MCF 10A (cell line): ENCODE data around the gene GRIFIN. TPM values are rescaled to one million over a fixed set of nuclear protein-coding genes. Genes with fewer than 3 reads are reported as not detected.

Experiments used
- BruUV-seq: library from RNA; stranded (reverse); fragments of 400-500 nt; replicated peaks from 2 replicates; lab custom pipeline; 2021; lab: Mats Ljungman, UMichigan
- CTCF ChIA-PET: fragments of 300-600 bp; sonication (Branson Sonifier 250); formaldehyde crosslinking; extraction: SDS; loops from one replicate; lab custom pipeline; 2021; ENCODE audit warnings: antibody characterized with exemption, inconsistent platforms; lab: Yijun Ruan, JAX
- POLR2A ChIA-PET: fragments of 300-600, 350-650 bp; sonication (Branson Sonifier 250); formaldehyde crosslinking; extraction: SDS; loops from one replicate; lab custom pipeline; 2020; ENCODE audit warnings: antibody characterized with exemption, inconsistent platforms; lab: Yijun Ruan, JAX
- DNase-seq: peaks from one replicate; pipeline ENCODE4 v3.0.0-alpha.2; 2018; ENCODE audit not compliant: unreplicated experiment
- H3K27ac Mint-ChIP-seq: one replicate; pipeline ENCODE4 v1.8.0; 2022; ENCODE audit warnings: mild to moderate bottlenecking, low read depth, mixed read lengths; ENCODE audit not compliant: unreplicated experiment
- H3K27me3 Mint-ChIP-seq: one replicate; pipeline ENCODE4 v1.8.0; 2022; ENCODE audit warnings: mixed read lengths; ENCODE audit not compliant: insufficient read depth, unreplicated experiment
- H3K36me3 Mint-ChIP-seq: one replicate; pipeline ENCODE4 v1.8.0; 2022; ENCODE audit warnings: mild to moderate bottlenecking, moderate library complexity, mixed read lengths; ENCODE audit not compliant: insufficient read depth, unreplicated experiment
- H3K4me1 Mint-ChIP-seq: one replicate; pipeline ENCODE4 v1.8.0; 2022; ENCODE audit warnings: mixed read lengths; ENCODE audit not compliant: insufficient read depth, unreplicated experiment
- H3K4me3 Mint-ChIP-seq: one replicate; pipeline ENCODE4 v1.8.0; 2022; ENCODE audit warnings: mild to moderate bottlenecking, moderate library complexity, mixed read lengths; ENCODE audit not compliant: unreplicated experiment
- H3K9me3 Mint-ChIP-seq: one replicate; pipeline ENCODE4 v1.8.0; 2022; ENCODE audit warnings: mixed read lengths; ENCODE audit not compliant: unreplicated experiment
- CTCF ChIP-seq: fragments of 200-600 bp; IDR thresholded peaks from one replicate; pipeline ENCODE4 v1.8.0; 2022; ENCODE audit warnings: antibody characterized with exemption, mild to moderate bottlenecking; ENCODE audit not compliant: unreplicated experiment
- intact Hi-C: fragments of 100-400 bp; cut with micrococcal nuclease; formaldehyde crosslinking; loops from 2 replicates; pipeline ENCODE4 v1.14.1; 2022
- total RNA-seq: library from RNA; stranded (reverse); gene quantifications from 2 replicates; pipeline ENCODE4 v1.2.3, GENCODE V29; 2022

Gene GRIFIN
- total RNA-seq, 1 experiment from 2014 or later, result not detected

- peaks cover 6% of the 10 kb centered on the region for H3K36me3 Mint-ChIP-seq
- no peak for DNase-seq
- H3K9me3 Mint-ChIP-seq, result no peaks in the 10 kb centered on the region
- intact Hi-C loops, result no loop called here
- H3K4me1 Mint-ChIP-seq, result peaks cover 24% of the 10 kb centered on the region
- ChIA-PET CTCF (interaction anchor here (0.6 to 6.3 kb wide), 17 partner anchors 8 to 707 kb away, joined by 3 to 61 read pairs (median 5); no protein-coding TSS in a partner anchor), POLR2A (interaction anchor here (0.9 to 1.0 kb wide), 2 partner anchors 91 to 913 kb away, joined by 3 read pairs; no protein-coding TSS in a partner anchor)
- no peak overlapping the region for H3K4me3 Mint-ChIP-seq
- H3K27ac Mint-ChIP-seq, result no peak overlapping the region
- no peaks in the 10 kb centered on the region for H3K27me3 Mint-ChIP-seq
- no peak for TF ChIP-seq CTCF
- no TSS peak for BruUV-seq
These were observed 8.0 kb downstream of the GRIFIN start for GRCh38 chr7:2468227-2468626.

DNA sequence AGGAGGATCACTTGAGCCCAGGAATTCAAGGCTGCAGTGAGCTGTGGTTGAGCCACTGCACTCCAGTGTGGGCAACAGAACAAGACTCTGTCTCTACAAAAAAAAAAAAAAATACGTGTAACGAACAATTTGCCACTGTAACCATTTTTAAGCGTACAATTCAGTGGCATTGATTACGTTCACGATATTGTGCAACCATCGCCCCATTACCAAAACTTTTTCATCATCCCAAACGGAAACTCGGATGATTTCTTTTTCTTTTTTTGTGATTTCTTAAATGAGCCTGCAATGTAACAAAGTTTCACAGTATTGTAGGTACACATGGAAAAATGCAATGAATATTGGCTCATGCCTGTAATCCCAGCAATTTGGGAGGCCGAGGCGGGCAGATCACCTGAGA, 9.5 kb downstream of the GRIFIN start:
- H3K4me3 Mint-ChIP-seq, result no peak overlapping the region
- no peak overlapping the region for H3K27ac Mint-ChIP-seq
- intact Hi-C loops, result no loop called here
- peaks cover 24% of the 10 kb centered on the region for H3K4me1 Mint-ChIP-seq
- POLR2A ChIA-PET, result no interaction called here
- no peaks in the 10 kb centered on the region for H3K9me3 Mint-ChIP-seq
- CTCF ChIA-PET, result interaction anchor here (0.6 to 6.3 kb wide), 3 partner anchors 15 to 97 kb away, joined by 3 to 61 read pairs (median 5); no protein-coding TSS in a partner anchor
- peaks cover 6% of the 10 kb centered on the region for H3K36me3 Mint-ChIP-seq
- no peaks in the 10 kb centered on the region for H3K27me3 Mint-ChIP-seq
- no peak for DNase-seq
- no TSS peak for BruUV-seq
- no peak for TF ChIP-seq CTCF

DNA sequence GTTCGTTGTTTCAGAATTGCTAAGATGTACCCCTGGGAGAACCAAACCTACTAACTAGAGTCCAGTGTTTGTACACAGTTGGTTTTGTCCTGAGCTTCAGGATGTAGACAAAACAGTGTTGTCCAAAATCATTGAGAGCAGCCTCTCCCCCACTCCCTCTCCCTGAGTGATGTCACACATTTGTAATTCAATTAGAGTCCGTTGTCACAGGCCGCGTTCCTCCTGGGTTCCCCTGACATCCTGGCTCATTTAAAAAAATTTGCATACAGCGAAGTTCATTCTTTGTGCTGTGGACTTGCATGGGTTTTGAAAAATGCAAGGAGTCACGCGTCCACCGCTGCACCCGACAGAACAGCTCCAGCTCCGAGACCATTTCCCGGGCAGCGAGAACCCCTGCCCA, 10.3 kb downstream of the GRIFIN start:
- no TSS peak for BruUV-seq
- intact Hi-C loops, result no loop called here
- Mint-ChIP-seq H3K4me3 (no peak overlapping the region), H3K27me3 (no peaks in the 10 kb centered on the region), H3K9me3 (no peaks in the 10 kb centered on the region), H3K36me3 (peaks cover 6% of the 10 kb centered on the region), H3K4me1 (peaks cover 18% of the 10 kb centered on the region), H3K27ac (no peak overlapping the region)
- no peak for DNase-seq
- CTCF ChIA-PET, result interaction anchor here (1.0 kb wide), 1 partner anchor 12 kb away, joined by 4 read pairs; no protein-coding TSS in a partner anchor
- TF ChIP-seq CTCF, result no peak
- POLR2A ChIA-PET, result no interaction called here

GRCh38 chr7:2462731-2463130, 13.5 kb downstream of the GRIFIN start:
- Mint-ChIP-seq H3K36me3 (peaks cover 5% of the 10 kb centered on the region), H3K4me3 (no peak overlapping the region), H3K4me1 (peaks cover 10% of the 10 kb centered on the region), H3K9me3 (no peaks in the 10 kb centered on the region), H3K27ac (no peak overlapping the region), H3K27me3 (no peaks in the 10 kb centered on the region)
- intact Hi-C loops, result no loop called here
- TF ChIP-seq CTCF, result no peak
- no TSS peak for BruUV-seq
- no peak for DNase-seq
- POLR2A ChIA-PET, result interaction anchor here (0.7 kb wide), 1 partner anchor 168 kb away, joined by 4 read pairs; no protein-coding TSS in a partner anchor
- CTCF ChIA-PET, result interaction anchor here (3.5 kb wide), 1 partner anchor 11 kb away, joined by 19 read pairs; no protein-coding TSS in a partner anchor
